HL-60 (cell line): ENCODE measurements around the gene HMCN1.

Experiments
- DNase-seq, 2 experiments: peaks; one replicate each; pipeline ENCODE4 v3.0.0-alpha.2; 2010 to 2020; ENCODE audit warnings: low read depth in 1 of 2, low spot score in 1 of 2
- H3K27ac ChIP-seq: fragments of 250-450 bp; sonication (Bioruptor Pico); replicated peaks from 2 replicates; pipeline ENCODE4 v1.5.1; 2020; ENCODE audit warnings: mild to moderate bottlenecking, moderate library complexity
- H3K27me3 ChIP-seq: fragments of 250-450 bp; sonication (Bioruptor Pico); 2 replicates; pipeline ENCODE4 v1.5.1; 2021; ENCODE audit warnings: mild to moderate bottlenecking, moderate library complexity; ENCODE audit not compliant: insufficient read depth, poor library complexity, severe bottlenecking
- H3K4me3 ChIP-seq: replicated peaks from 2 replicates; pipeline ENCODE4 v1.5.1; 2011; ENCODE audit warnings: mild to moderate bottlenecking, control low read depth, low read length; ENCODE audit not compliant: insufficient read depth
- GABPA ChIP-seq: IDR thresholded peaks from 2 replicates; pipeline ENCODE4 v1.6.1; 2012; ENCODE audit warnings: low read depth
- POLR2AphosphoS5 ChIP-seq: IDR thresholded peaks from 2 replicates; pipeline ENCODE4 v1.6.1; 2012; ENCODE audit warnings: low read depth
- SPI1 ChIP-seq: IDR thresholded peaks from 2 replicates; pipeline ENCODE4 v1.6.1; 2012; ENCODE audit warnings: low read depth, mild to moderate bottlenecking, borderline replicate concordance
- TF ChIP-seq, protein P1 (sequence below): IDR thresholded peaks from one replicate; pipeline ENCODE4 v1.5.1; 2011; ENCODE audit warnings: low read length, control low read depth, inconsistent platforms; ENCODE audit not compliant: insufficient read depth
- TF ChIP-seq, protein P2 (sequence below): IDR thresholded peaks from 2 replicates; pipeline ENCODE4 v1.6.1; 2012; ENCODE audit warnings: low read depth; ENCODE audit not compliant: insufficient replicate concordance

The HMCN1 gene

DNA sequence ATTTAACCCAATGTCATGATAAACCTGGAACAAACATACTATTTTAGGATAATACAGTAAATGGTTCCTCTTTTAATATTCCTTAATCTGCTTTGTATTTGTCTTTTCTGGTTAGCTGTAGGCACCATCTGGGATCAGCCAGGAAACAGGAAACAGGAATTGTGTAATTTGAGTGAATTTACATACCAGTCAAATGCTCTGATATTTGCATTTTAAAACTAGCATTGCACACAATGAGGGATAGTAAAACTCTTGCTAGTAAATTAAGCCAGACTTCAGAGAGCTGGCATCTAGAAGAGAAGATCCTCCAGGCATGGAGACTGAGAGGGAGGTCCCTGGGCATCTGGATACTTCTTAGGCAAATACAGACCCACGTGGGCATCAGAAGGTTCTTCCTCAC lies 103.5 kb downstream of the HMCN1 start:
- Histone ChIP-seq H3K4me3 (no peak overlapping the region), H3K27me3 (no peaks in the 10 kb centered on the region), H3K27ac (no peak overlapping the region)
- no peak for DNase-seq
- TF ChIP-seq GABPA (no peak), POLR2AphosphoS5 (no peak), SPI1 (no peak)
- TF ChIP-seq, protein P1, sequence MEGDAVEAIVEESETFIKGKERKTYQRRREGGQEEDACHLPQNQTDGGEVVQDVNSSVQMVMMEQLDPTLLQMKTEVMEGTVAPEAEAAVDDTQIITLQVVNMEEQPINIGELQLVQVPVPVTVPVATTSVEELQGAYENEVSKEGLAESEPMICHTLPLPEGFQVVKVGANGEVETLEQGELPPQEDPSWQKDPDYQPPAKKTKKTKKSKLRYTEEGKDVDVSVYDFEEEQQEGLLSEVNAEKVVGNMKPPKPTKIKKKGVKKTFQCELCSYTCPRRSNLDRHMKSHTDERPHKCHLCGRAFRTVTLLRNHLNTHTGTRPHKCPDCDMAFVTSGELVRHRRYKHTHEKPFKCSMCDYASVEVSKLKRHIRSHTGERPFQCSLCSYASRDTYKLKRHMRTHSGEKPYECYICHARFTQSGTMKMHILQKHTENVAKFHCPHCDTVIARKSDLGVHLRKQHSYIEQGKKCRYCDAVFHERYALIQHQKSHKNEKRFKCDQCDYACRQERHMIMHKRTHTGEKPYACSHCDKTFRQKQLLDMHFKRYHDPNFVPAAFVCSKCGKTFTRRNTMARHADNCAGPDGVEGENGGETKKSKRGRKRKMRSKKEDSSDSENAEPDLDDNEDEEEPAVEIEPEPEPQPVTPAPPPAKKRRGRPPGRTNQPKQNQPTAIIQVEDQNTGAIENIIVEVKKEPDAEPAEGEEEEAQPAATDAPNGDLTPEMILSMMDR = no peak
- TF ChIP-seq, protein P2, sequence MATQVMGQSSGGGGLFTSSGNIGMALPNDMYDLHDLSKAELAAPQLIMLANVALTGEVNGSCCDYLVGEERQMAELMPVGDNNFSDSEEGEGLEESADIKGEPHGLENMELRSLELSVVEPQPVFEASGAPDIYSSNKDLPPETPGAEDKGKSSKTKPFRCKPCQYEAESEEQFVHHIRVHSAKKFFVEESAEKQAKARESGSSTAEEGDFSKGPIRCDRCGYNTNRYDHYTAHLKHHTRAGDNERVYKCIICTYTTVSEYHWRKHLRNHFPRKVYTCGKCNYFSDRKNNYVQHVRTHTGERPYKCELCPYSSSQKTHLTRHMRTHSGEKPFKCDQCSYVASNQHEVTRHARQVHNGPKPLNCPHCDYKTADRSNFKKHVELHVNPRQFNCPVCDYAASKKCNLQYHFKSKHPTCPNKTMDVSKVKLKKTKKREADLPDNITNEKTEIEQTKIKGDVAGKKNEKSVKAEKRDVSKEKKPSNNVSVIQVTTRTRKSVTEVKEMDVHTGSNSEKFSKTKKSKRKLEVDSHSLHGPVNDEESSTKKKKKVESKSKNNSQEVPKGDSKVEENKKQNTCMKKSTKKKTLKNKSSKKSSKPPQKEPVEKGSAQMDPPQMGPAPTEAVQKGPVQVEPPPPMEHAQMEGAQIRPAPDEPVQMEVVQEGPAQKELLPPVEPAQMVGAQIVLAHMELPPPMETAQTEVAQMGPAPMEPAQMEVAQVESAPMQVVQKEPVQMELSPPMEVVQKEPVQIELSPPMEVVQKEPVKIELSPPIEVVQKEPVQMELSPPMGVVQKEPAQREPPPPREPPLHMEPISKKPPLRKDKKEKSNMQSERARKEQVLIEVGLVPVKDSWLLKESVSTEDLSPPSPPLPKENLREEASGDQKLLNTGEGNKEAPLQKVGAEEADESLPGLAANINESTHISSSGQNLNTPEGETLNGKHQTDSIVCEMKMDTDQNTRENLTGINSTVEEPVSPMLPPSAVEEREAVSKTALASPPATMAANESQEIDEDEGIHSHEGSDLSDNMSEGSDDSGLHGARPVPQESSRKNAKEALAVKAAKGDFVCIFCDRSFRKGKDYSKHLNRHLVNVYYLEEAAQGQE = no peak

DNA sequence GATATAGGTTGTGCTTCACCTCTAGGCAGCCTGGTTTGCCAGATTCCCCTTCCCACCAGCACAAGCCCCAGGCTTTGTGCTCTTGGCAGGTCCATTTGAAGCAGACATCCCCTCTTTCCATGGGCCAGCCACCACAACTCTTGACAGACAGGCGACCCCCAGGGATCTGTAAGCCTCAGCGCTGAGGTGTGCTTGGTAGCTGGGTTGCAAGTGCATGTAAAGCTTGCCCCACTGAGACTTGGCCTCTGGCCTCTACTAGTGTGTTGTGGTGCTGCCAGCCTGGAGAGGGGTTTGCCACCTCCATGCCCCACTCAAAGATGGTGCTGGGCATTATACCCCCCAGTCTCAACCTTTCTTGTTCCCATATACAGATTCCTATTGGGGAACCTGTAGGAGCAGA lies 103.9 kb downstream of the HMCN1 start:
- DNase-seq = no peak
- H3K27me3 ChIP-seq = no peaks in the 10 kb centered on the region
- TF ChIP-seq, protein P1 = no peak
- TF ChIP-seq GABPA (no peak), POLR2AphosphoS5 (no peak)
- no peak overlapping the region for H3K27ac ChIP-seq
- H3K4me3 ChIP-seq = no peak overlapping the region

DNA sequence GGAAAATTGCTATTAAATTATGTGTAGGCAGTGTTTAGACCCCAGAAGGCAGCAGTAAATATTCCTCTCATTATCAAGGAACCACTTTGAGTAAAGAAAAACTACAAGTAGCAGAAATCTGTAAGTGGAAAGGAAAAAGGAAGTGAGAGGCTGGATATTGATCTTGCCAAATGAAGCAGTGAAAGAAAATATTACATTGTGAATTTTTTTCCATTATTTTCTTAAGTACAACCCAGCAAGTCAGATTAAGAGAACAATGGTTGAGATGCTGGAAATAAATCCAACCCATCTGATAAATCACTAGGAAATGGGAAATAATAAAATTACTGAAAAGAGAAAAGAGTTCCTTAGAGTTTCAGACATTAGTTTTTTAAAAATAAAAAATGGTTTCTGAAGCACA lies 106.7 kb downstream of the HMCN1 start:
- TF ChIP-seq GABPA (no peak), POLR2AphosphoS5 (no peak), SPI1 (no peak)
- TF ChIP-seq, protein P1 = no peak
- TF ChIP-seq, protein P2 = no peak
- Histone ChIP-seq H3K27me3 (no peaks in the 10 kb centered on the region), H3K4me3 (no peak overlapping the region), H3K27ac (no peak overlapping the region)
- DNase-seq = no peak

- H3K4me3 ChIP-seq = no peak overlapping the region
Measured at GRCh38 chr1:185843297-185843869, 109.2 kb downstream of the HMCN1 start.

More at GRCh38 chr1:185843297-185843869, 109.2 kb downstream of the HMCN1 start:
- no peak overlapping the region for H3K27ac ChIP-seq
- no peak for DNase-seq
- H3K27me3 ChIP-seq = no peaks in the 10 kb centered on the region
- TF ChIP-seq GABPA (no peak), SPI1 (no peak), POLR2AphosphoS5 (no peak)
- TF ChIP-seq, protein P2 = no peak
